ENCODE results near the gene PGC.

DNA sequence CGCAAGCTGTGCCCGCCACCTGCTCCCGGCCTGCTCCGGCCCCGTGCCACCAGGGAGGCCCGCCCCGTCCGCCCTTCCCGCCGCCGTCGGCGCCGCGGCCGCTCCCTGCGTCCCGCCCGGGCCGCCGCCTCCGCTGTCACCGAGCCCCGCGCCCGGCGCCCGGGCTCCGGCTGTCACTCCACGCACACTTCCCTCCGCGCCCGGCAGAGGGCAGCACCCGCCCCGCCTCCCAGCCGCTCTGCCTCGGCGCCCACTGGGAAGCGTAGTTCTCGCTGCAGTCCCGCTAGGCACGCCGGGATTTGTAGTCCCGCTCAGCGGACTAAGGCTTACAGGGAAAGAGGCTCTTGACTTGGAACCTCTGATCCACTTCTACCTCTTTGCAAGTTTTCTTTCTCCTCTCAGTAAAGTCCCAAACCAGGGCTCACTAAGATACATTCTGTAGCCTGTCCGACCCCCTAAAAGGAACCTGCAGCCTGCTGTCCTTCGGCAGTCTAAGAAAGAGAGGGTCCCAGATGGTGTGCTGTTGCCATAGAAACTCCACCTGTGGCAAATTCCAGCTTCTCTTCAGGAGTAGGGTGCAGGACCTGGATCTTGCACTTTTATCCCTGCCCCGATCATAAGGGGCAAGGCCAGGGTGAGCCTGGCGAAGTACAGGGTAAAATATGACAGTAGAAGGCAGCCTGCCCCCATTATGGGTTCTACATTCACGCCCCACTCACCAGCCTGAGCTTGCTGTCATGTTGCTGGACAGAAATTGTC lies 11.6 kb downstream of the PGC start, which contains the start of gene TFEB:
- TF ChIP-seq EZH2 (optimal IDR thresholded peaks at IDR 0.05; ENCODE audit: low read depth, low read length), result no peak
- TF ChIP-seq, protein P1, sequence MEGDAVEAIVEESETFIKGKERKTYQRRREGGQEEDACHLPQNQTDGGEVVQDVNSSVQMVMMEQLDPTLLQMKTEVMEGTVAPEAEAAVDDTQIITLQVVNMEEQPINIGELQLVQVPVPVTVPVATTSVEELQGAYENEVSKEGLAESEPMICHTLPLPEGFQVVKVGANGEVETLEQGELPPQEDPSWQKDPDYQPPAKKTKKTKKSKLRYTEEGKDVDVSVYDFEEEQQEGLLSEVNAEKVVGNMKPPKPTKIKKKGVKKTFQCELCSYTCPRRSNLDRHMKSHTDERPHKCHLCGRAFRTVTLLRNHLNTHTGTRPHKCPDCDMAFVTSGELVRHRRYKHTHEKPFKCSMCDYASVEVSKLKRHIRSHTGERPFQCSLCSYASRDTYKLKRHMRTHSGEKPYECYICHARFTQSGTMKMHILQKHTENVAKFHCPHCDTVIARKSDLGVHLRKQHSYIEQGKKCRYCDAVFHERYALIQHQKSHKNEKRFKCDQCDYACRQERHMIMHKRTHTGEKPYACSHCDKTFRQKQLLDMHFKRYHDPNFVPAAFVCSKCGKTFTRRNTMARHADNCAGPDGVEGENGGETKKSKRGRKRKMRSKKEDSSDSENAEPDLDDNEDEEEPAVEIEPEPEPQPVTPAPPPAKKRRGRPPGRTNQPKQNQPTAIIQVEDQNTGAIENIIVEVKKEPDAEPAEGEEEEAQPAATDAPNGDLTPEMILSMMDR (IDR thresholded peaks at IDR 0.05; ENCODE audit: low read length), result peak; percentile 76
- TF ChIP-seq EZH2phosphoT487 (IDR thresholded peaks at IDR 0.05; ENCODE audit: low read length), result no peak

Data from MM.1S (cell line).